HL-60 (cell line): Measurements from ENCODE around the gene ATL3.

ENCODE experiments used
- DNase-seq, 2 experiments: peaks; one replicate each; pipeline ENCODE4 v3.0.0-alpha.2; 2010 to 2020; ENCODE audit warnings: low read depth in 1 of 2, low spot score in 1 of 2
- H3K27ac ChIP-seq: fragments of 250-450 bp; sonication (Bioruptor Pico); replicated peaks from 2 replicates; pipeline ENCODE4 v1.5.1; 2020; ENCODE audit warnings: mild to moderate bottlenecking, moderate library complexity
- H3K27me3 ChIP-seq: fragments of 250-450 bp; sonication (Bioruptor Pico); 2 replicates; pipeline ENCODE4 v1.5.1; 2021; ENCODE audit warnings: mild to moderate bottlenecking, moderate library complexity; ENCODE audit not compliant: insufficient read depth, poor library complexity, severe bottlenecking
- H3K4me3 ChIP-seq: replicated peaks from 2 replicates; pipeline ENCODE4 v1.5.1; 2011; ENCODE audit warnings: mild to moderate bottlenecking, control low read depth, low read length; ENCODE audit not compliant: insufficient read depth
- CTCF ChIP-seq: IDR thresholded peaks from one replicate; pipeline ENCODE4 v1.5.1; 2011; ENCODE audit warnings: low read length, control low read depth, inconsistent platforms; ENCODE audit not compliant: insufficient read depth
- GABPA ChIP-seq: IDR thresholded peaks from 2 replicates; pipeline ENCODE4 v1.6.1; 2012; ENCODE audit warnings: low read depth
- POLR2AphosphoS5 ChIP-seq: IDR thresholded peaks from 2 replicates; pipeline ENCODE4 v1.6.1; 2012; ENCODE audit warnings: low read depth
- REST ChIP-seq: IDR thresholded peaks from 2 replicates; pipeline ENCODE4 v1.6.1; 2012; ENCODE audit warnings: low read depth; ENCODE audit not compliant: insufficient replicate concordance
- SPI1 ChIP-seq: IDR thresholded peaks from 2 replicates; pipeline ENCODE4 v1.6.1; 2012; ENCODE audit warnings: low read depth, mild to moderate bottlenecking, borderline replicate concordance

Gene ATL3

DNA sequence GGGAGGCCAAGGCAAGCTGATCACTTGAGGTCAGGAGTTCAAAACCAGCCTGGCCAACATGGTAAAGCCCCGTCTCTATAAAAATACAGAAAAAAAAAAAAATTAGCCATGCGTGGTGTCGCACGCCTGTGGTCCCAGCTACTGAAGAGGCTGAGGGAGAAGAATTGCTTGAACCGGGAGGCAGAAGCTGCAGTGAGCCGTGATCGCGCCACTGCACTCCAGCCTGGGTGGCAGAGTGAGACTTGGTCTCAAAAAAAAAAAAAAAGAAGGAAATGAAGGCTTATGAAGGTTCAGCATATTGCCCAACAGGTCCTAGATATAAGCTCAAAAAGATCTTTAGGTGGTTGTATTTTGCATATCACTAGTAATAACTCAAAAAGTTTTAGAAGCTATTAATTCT, 10.2 kb downstream of the ATL3 start:
- DNase-seq = no peak
- no peak overlapping the region for H3K4me3 ChIP-seq
- no peaks in the 10 kb centered on the region for H3K27me3 ChIP-seq
- H3K27ac ChIP-seq = no peak overlapping the region
- TF ChIP-seq SPI1 = no peak
- TF ChIP-seq POLR2AphosphoS5 = no peak
- TF ChIP-seq GABPA = no peak
- TF ChIP-seq REST = no peak
- TF ChIP-seq CTCF = no peak

GRCh38 chr11:63652671-63653070, 18.5 kb downstream of the ATL3 start:
- no peak for TF ChIP-seq POLR2AphosphoS5
- TF ChIP-seq CTCF = no peak
- TF ChIP-seq SPI1 = no peak
- TF ChIP-seq GABPA = no peak
- no peak for TF ChIP-seq REST
- DNase-seq = no peak
- Histone ChIP-seq H3K4me3 (no peak overlapping the region), H3K27ac (no peak overlapping the region), H3K27me3 (no peaks in the 10 kb centered on the region)

DNA sequence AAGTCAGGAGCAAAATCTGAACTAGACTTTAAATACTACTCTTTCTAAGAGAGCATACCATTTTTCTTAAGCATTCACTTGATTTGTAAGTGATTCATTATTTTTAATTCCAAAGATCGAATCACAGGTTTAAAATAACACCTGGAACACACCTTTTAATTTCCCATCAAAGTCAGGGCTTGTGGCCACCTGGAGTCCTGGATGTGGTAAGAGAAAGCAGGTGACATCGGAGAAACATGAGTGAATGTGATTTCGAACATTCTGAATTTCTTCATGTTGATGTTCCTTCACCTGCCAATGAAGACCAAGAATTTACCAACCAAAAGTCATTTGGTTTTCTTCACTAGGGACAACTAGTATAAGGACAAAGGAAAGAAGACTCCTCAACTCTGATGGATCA, 28.0 kb downstream of the ATL3 start:
- TF ChIP-seq CTCF (no peak), SPI1 (no peak), GABPA (no peak), REST (no peak), POLR2AphosphoS5 (no peak)
- no peak overlapping the region for H3K27ac ChIP-seq
- no peaks in the 10 kb centered on the region for H3K27me3 ChIP-seq
- no peak for DNase-seq
- H3K4me3 ChIP-seq = no peak overlapping the region
